Neural progenitor cell (in vitro differentiated cells): ENCODE results near the gene EPHB1.

Experiments
- CTCF ChIP-seq: fragments of 200-600 bp; sonication (generic); IDR thresholded peaks from 2 replicates; pipeline ENCODE4 v1.5.1; 2017; ENCODE audit warnings: antibody characterized with exemption, mild to moderate bottlenecking
- EZH2 ChIP-seq: fragments of 200-600 bp; sonication (generic); IDR thresholded peaks from 2 replicates; pipeline ENCODE4 v1.6.1; 2017; ENCODE audit warnings: antibody characterized with exemption, mild to moderate bottlenecking, moderate library complexity
- EZH2phosphoT487 ChIP-seq: fragments of 200-600 bp; sonication (generic); IDR thresholded peaks from 2 replicates; pipeline ENCODE4 v1.6.1; 2017; ENCODE audit warnings: antibody characterized with exemption

- TF ChIP-seq EZH2: no peak
- no peak for TF ChIP-seq CTCF
- no peak for TF ChIP-seq EZH2phosphoT487
Observed at GRCh38 chr3:134931045-134931785, 136.2 kb downstream of the EPHB1 start.
